Ishikawa (cell line): Measurements from ENCODE around the gene CCR8.

Experiments
- TAF1 ChIP-seq: IDR thresholded peaks from 2 replicates; pipeline ENCODE4 v1.6.1; 2012; ENCODE audit warnings: low read depth, mild to moderate bottlenecking
- YY1 ChIP-seq: IDR thresholded peaks from 2 replicates; pipeline ENCODE4 v1.6.1; 2012; ENCODE audit warnings: low read depth
- TF ChIP-seq, protein P1 (sequence below): IDR thresholded peaks from 2 replicates; pipeline ENCODE4 v1.6.1; 2012

- TF ChIP-seq TAF1 (no peak), YY1 (no peak)
- TF ChIP-seq, protein P1, sequence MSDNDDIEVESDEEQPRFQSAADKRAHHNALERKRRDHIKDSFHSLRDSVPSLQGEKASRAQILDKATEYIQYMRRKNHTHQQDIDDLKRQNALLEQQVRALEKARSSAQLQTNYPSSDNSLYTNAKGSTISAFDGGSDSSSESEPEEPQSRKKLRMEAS, result no peak
Measured at GRCh38 chr3:39287216-39288164, 42.0 kb upstream of the CCR8 start.
